Trophoblast cell (in vitro differentiated cells and primary cell): ENCODE results near the gene DNAH14.
"Not testable (repeated sequence)": the region's sequence is repeated elsewhere in the genome, so short reads cannot be mapped to it uniquely, and the experiment has no call there.

ENCODE experiments used
- DNase-seq, 2 donors: peaks; one replicate each; pipeline ENCODE4 v3.0.0-alpha.2; 2016
- H2AFZ ChIP-seq: 2 replicates; pipeline ENCODE4 v1.6.1; 2013; ENCODE audit warnings: low read length, moderate library complexity, mild to moderate bottlenecking; ENCODE audit not compliant: insufficient read depth, poor library complexity
- H2AK5ac ChIP-seq: 2 replicates; pipeline ENCODE4 v1.6.1; 2013; ENCODE audit warnings: mild to moderate bottlenecking, low read length
- H2BK120ac ChIP-seq: 2 replicates; pipeline ENCODE4 v1.6.1; 2013; ENCODE audit warnings: low read length, mild to moderate bottlenecking, moderate library complexity; ENCODE audit not compliant: insufficient read depth, poor library complexity
- H2BK12ac ChIP-seq: 2 replicates; pipeline ENCODE4 v1.6.1; 2013; ENCODE audit warnings: mild to moderate bottlenecking, low read length, moderate library complexity
- H2BK5ac ChIP-seq: 2 replicates; pipeline ENCODE4 v1.6.1; 2013; ENCODE audit warnings: low read length, low read depth, moderate library complexity, mild to moderate bottlenecking; ENCODE audit not compliant: poor library complexity
- H3K14ac ChIP-seq: 2 replicates; pipeline ENCODE4 v1.6.1; 2013; ENCODE audit warnings: mild to moderate bottlenecking, low read length
- H3K18ac ChIP-seq: 2 replicates; pipeline ENCODE4 v1.6.1; 2013; ENCODE audit warnings: mild to moderate bottlenecking, low read length
- H3K23ac ChIP-seq: 2 replicates; pipeline ENCODE4 v1.6.1; 2013; ENCODE audit warnings: low read length
- H3K27ac ChIP-seq: 2 replicates; pipeline ENCODE4 v1.5.1; 2013; ENCODE audit warnings: low read depth, mild to moderate bottlenecking, inconsistent platforms, low read length, moderate library complexity
- H3K27me3 ChIP-seq: 2 replicates; pipeline ENCODE4 v1.6.1; 2013; ENCODE audit warnings: inconsistent platforms, mild to moderate bottlenecking, low read length, moderate library complexity; ENCODE audit not compliant: insufficient read depth
- H3K36me3 ChIP-seq, 2 experiments: 1 replicate in 1 of 2; 2 replicates in 1 of 2; pipeline ENCODE4 v1.6.1; 2013; ENCODE audit warnings: low read length in 2 of 2, mild to moderate bottlenecking in 2 of 2, moderate library complexity in 1 of 2; ENCODE audit not compliant: insufficient read depth in 2 of 2, control insufficient read depth in 1 of 2
- H3K4ac ChIP-seq: 2 replicates; pipeline ENCODE4 v1.6.1; 2013; ENCODE audit warnings: low read depth, mild to moderate bottlenecking, low read length, moderate library complexity
- H3K4me1 ChIP-seq, 2 experiments: 1 replicate in 1 of 2; 2 replicates in 1 of 2; pipeline ENCODE4 v1.6.1; 2013; ENCODE audit warnings: low read length in 2 of 2, mild to moderate bottlenecking in 2 of 2, moderate library complexity in 1 of 2; ENCODE audit not compliant: insufficient read depth in 2 of 2, control insufficient read depth in 1 of 2
- H3K4me2 ChIP-seq: 2 replicates; pipeline ENCODE4 v1.6.1; 2013; ENCODE audit warnings: inconsistent platforms, mild to moderate bottlenecking, low read length, moderate library complexity
- H3K4me3 ChIP-seq: 2 replicates; pipeline ENCODE4 v1.5.1; 2013; ENCODE audit warnings: mild to moderate bottlenecking, low read depth, low read length, inconsistent platforms
- H3K79me1 ChIP-seq: one replicate; pipeline ENCODE4 v1.6.1; 2013; ENCODE audit warnings: low read length
- H3K79me2 ChIP-seq: 2 replicates; pipeline ENCODE4 v1.6.1; 2013; ENCODE audit warnings: low read length, mild to moderate bottlenecking; ENCODE audit not compliant: control insufficient read depth, insufficient read depth, poor library complexity
- H3K9ac ChIP-seq: 2 replicates; pipeline ENCODE4 v1.6.1; 2013; ENCODE audit warnings: mild to moderate bottlenecking, low read length
- H3K9me3 ChIP-seq: 2 replicates; pipeline ENCODE4 v1.6.1; 2013; ENCODE audit warnings: low read depth, mild to moderate bottlenecking, control low read depth, inconsistent platforms, low read length; ENCODE audit not compliant: insufficient read depth
- H4K12ac ChIP-seq: 2 replicates; pipeline ENCODE4 v1.6.1; 2013; ENCODE audit warnings: low read depth, mild to moderate bottlenecking, low read length, moderate library complexity
- H4K8ac ChIP-seq: 2 replicates; pipeline ENCODE4 v1.6.1; 2013; ENCODE audit warnings: low read depth, mild to moderate bottlenecking, low read length, moderate library complexity
- H4K91ac ChIP-seq: one replicate; pipeline ENCODE4 v1.6.1; 2013; ENCODE audit warnings: low read depth, mild to moderate bottlenecking, low read length, moderate library complexity
- WGBS: extraction: QIAGEN DNeasy Blood & Tissue Kit; methylation state at CpG from one replicate; pipeline ENCODE4 v1.1.7; 2013; ENCODE audit warnings: missing lambda C conversion rate; ENCODE audit not compliant: insufficient read length, insufficient coverage; ENCODE audit errors: extremely low coverage; 5-methylcytosine and 5-hydroxymethylcytosine counted together

Gene DNAH14

DNA sequence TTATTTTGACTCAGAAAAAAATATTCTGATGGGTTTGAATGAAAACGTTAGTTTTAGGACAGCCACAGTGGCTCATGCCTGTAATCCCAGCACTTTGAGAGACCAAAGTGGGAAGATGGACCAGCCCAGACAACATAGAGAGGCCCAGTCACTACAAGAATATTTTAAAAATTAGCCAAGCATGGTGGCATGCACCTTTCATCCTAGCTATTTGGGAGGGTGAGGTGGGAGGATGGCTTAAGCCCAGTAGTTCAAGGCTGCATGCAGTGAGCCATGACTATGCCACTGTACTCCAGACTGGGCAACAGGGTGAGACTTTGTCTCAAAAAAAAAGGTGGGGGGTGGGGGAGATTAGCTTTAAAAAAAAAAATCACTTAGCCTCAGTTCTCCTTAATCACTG is 370.9 kb downstream of the DNAH14 start:
- H2BK120ac ChIP-seq = no peak overlapping the region
- H3K4me3 ChIP-seq = no peak overlapping the region
- H4K8ac ChIP-seq = no peak overlapping the region
- no peak overlapping the region for H2BK5ac ChIP-seq
- no peaks in the 10 kb centered on the region for H3K79me2 ChIP-seq
- no peak overlapping the region for H2AFZ ChIP-seq
- no peaks in the 10 kb centered on the region for H3K36me3 ChIP-seq
- H3K9me3 ChIP-seq = peaks cover 1% of the 10 kb centered on the region
- H3K4me2 ChIP-seq = no peak overlapping the region
- no peak overlapping the region for H4K91ac ChIP-seq
- no peak overlapping the region for H3K14ac ChIP-seq
- no peak overlapping the region for H3K18ac ChIP-seq
- no peak overlapping the region for H3K23ac ChIP-seq
- DNase-seq = peak; percentile 55 to 80
- no peak overlapping the region for H2AK5ac ChIP-seq
- H2BK12ac ChIP-seq = no peak overlapping the region
- H3K4me1 ChIP-seq = peaks cover 0 to 1% of the 10 kb centered on the region in 2 experiments
- H4K12ac ChIP-seq = no peak overlapping the region
- no peak overlapping the region for H3K27ac ChIP-seq
- H3K9ac ChIP-seq = no peak overlapping the region
- no peak overlapping the region for H3K4ac ChIP-seq
- WGBS = no CpG with 5 or more reads among the region's 1 CpG
- no peaks in the 10 kb centered on the region for H3K79me1 ChIP-seq
- no peaks in the 10 kb centered on the region for H3K27me3 ChIP-seq

DNA sequence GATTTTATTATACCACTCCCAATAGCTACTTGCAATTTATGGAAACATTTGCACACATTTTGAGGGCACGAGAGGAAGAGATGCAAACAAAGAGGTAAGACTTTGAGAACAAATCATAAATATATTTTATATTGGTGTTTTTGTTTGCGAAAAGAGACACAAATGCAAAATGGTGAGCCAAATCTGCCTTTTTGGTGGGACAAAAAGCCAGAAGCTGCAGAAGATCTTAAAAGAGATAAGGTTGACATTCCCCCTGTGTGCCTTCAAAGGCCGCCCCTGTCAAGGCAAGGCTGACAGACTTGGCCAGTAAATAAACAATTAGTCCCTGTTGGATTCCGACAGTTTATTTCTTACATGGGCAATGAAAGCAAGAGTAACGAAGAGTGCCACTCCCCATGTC is 375.5 kb downstream of the DNAH14 start:
- Histone ChIP-seq H3K36me3 (no peaks in the 10 kb centered on the region), H3K79me2 (no peaks in the 10 kb centered on the region), H3K4me2 (no peak overlapping the region), H3K27me3 (no peaks in the 10 kb centered on the region), H3K9me3 (no peaks in the 10 kb centered on the region), H4K91ac (no peak overlapping the region), H2AFZ (no peak overlapping the region), H4K12ac (no peak overlapping the region), H2BK5ac (no peak overlapping the region), H2AK5ac (no peak overlapping the region), H3K4me1 (peaks cover 0 to 1% of the 10 kb centered on the region in 2 experiments), H2BK120ac (no peak overlapping the region), H4K8ac (no peak overlapping the region), H3K4me3 (no peak overlapping the region), H3K23ac (no peak overlapping the region), H3K14ac (no peak overlapping the region), H3K18ac (no peak overlapping the region), H3K4ac (no peak overlapping the region), H3K27ac (no peak overlapping the region), H3K9ac (no peak overlapping the region), H3K79me1 (no peaks in the 10 kb centered on the region), H2BK12ac (no peak overlapping the region)
- WGBS = 100% methylated on average over 1 of the region's 5 CpGs
- no peak for DNase-seq

DNA sequence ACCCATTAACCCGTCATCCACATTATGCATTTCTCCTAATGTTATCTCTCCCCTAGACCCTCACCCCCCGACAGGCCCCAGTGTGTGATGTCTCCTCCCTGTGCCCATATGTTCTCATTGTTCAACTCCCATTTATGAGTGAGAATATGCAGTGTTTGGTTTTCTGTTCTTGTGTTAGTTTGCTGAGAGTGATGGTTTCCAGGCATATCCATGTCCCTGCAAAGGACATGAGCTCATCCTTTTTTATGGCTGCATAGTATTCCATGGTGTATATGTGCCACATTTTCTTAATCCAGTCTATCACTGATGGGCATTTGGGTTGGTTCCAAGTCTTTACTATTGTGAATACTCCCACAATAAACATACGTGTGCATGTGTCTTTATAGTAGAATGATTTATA is 381.1 kb downstream of the DNAH14 start:
- WGBS = no CpG with 5 or more reads among the region's 3 CpGs

DNA sequence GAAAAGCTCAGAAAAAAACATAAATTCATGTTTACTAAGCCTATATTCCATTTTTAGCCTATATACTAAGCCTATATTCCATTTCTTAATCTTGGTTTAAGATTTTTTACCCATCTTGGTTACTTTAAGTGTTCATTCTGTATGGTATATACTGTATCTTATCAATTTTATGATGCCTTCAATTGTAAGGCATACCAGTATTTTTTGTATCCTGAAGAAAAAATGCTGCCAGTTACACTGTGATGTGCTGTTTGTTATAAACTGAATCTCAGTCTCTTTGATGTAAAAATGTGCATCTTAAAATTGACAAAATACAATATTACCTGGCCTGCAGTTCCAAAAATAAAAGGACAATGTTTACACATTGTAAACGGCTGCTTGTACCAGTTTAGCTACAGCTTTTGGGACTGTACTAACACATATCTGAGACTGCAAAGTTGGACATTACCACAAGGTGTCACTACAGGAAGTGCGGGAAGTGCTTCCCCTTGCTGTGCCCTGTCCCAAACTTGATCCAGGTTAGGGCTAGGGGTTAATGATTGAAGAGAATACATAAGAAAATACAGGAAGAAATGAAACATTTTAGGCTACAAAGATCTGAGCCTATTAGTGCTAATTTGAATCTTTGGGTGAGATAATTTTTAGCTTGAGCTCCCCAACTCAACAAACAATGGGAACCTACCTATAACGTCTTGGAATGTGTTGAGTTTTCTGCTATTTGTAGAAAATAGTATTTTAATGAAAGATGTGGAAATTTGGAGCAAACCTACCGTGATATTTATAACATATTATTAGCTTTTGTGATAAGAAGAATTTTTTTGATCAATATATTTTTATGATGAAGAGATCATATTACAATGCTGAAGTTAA is 389.5 kb downstream of the DNAH14 start:
- Histone ChIP-seq H2BK12ac (no peak overlapping the region), H3K4ac (no peak overlapping the region), H4K91ac (no peak overlapping the region), H3K79me2 (no peaks in the 10 kb centered on the region), H2BK5ac (no peak overlapping the region), H3K36me3 (no peaks in the 10 kb centered on the region), H3K27ac (no peak overlapping the region), H3K18ac (no peak overlapping the region), H3K9ac (no peak overlapping the region), H2BK120ac (no peak overlapping the region), H3K4me3 (no peak overlapping the region), H2AK5ac (no peak overlapping the region), H3K27me3 (no peaks in the 10 kb centered on the region), H3K79me1 (no peaks in the 10 kb centered on the region), H3K4me2 (no peak overlapping the region), H2AFZ (no peak overlapping the region), H4K8ac (no peak overlapping the region), H3K9me3 (no peaks in the 10 kb centered on the region), H3K23ac (no peak overlapping the region), H3K4me1 (no peaks in the 10 kb centered on the region), H4K12ac (no peak overlapping the region), H3K14ac (no peak overlapping the region)
- WGBS = no CpG with 5 or more reads among the region's 4 CpGs
- DNase-seq = peak in 1 of 2 donors; percentile 65

More for the DNA sequence above, 381.1 kb downstream of the DNAH14 start:
- H3K27me3 ChIP-seq, H2BK12ac ChIP-seq, H2BK120ac ChIP-seq, DNase-seq, H3K9ac ChIP-seq, H3K79me2 ChIP-seq, H2AFZ ChIP-seq, H3K23ac ChIP-seq, H3K4me2 ChIP-seq, H3K4me3 ChIP-seq, H3K14ac ChIP-seq, H3K79me1 ChIP-seq, H3K36me3 ChIP-seq, H2BK5ac ChIP-seq, H3K9me3 ChIP-seq, H4K8ac ChIP-seq, H2AK5ac ChIP-seq, H3K4me1 ChIP-seq, H4K12ac ChIP-seq, H3K18ac ChIP-seq, H3K27ac ChIP-seq, H3K4ac ChIP-seq, H4K91ac ChIP-seq: not testable (repeated sequence)
